SU-DHL-6 (cell line): ENCODE measurements around the gene KCNB1.

Experiments used
- H2AFZ ChIP-seq: fragments of 200-600 bp; sonication (generic); 2 replicates; pipeline ENCODE4 v1.6.1; 2014; ENCODE audit warnings: low read depth, mild to moderate bottlenecking, moderate library complexity, mixed read lengths, antibody characterized with exemption, low read length; ENCODE audit not compliant: severe bottlenecking
- H3F3A ChIP-seq: fragments of 200-600 bp; shearing (Covaris generic); 2 replicates; pipeline ENCODE4 v1.6.0; 2016; ENCODE audit warnings: antibody characterized with exemption, mild to moderate bottlenecking; ENCODE audit not compliant: insufficient read depth
- H3K27ac ChIP-seq: fragments of 200-600 bp; sonication (generic); 2 replicates; pipeline ENCODE4 v1.5.1; 2016; ENCODE audit warnings: low read depth, mild to moderate bottlenecking, low read length, moderate library complexity, mixed read lengths
- H3K27me3 ChIP-seq: fragments of 200-600 bp; sonication (generic), shearing (Covaris generic); 2 replicates; pipeline ENCODE4 v1.6.0; 2014; ENCODE audit warnings: mild to moderate bottlenecking, low read length
- H3K36me3 ChIP-seq: fragments of 200-600 bp; sonication (generic); 2 replicates; pipeline ENCODE4 v1.6.1; 2014; ENCODE audit warnings: mild to moderate bottlenecking, low read length, mixed read lengths
- H3K4me2 ChIP-seq: fragments of 300-600, 200-600 bp; shearing (Covaris generic), sonication (generic); 2 replicates; pipeline ENCODE4 v1.6.0; 2014; ENCODE audit warnings: low read length, low read depth, mild to moderate bottlenecking; ENCODE audit not compliant: poor library complexity, severe bottlenecking
- H3K4me3 ChIP-seq: fragments of 200-600 bp; sonication (generic); 2 replicates; pipeline ENCODE4 v1.5.1; 2014; ENCODE audit warnings: antibody characterized with exemption, low read length, mild to moderate bottlenecking, mixed read lengths; ENCODE audit not compliant: insufficient read depth, poor library complexity, severe bottlenecking
- H3K79me2 ChIP-seq: fragments of 200-600 bp; sonication (generic); 2 replicates; pipeline ENCODE4 v1.6.1; 2014; ENCODE audit warnings: mild to moderate bottlenecking, low read length, moderate library complexity; ENCODE audit not compliant: insufficient read depth
- H3K9ac ChIP-seq: fragments of 200-600 bp; sonication (generic); 2 replicates; pipeline ENCODE4 v1.7.0; 2014; ENCODE audit warnings: mild to moderate bottlenecking, low read length
- H3K9me2 ChIP-seq: fragments of 200-600 bp; sonication (generic); replicated peaks from 2 replicates; pipeline ENCODE4 v1.6.1; 2014; ENCODE audit warnings: low read length; ENCODE audit not compliant: insufficient read depth
- H3K9me3 ChIP-seq: fragments of 200-600 bp; sonication (generic); 2 replicates; pipeline ENCODE4 v1.6.1; 2014; ENCODE audit warnings: low read length, mixed read lengths; ENCODE audit not compliant: insufficient read depth
- H4K20me1 ChIP-seq: fragments of 200-600 bp; sonication (generic); 2 replicates; pipeline ENCODE4 v1.6.1; 2014; ENCODE audit warnings: low read depth, mild to moderate bottlenecking, antibody characterized with exemption, low read length, moderate library complexity, mixed read lengths
- EZH2phosphoT487 ChIP-seq: fragments of 200-600 bp; sonication (generic), shearing (Covaris generic); conservative IDR thresholded peaks from 2 replicates; pipeline ENCODE4 v1.6.1; 2018; ENCODE audit warnings: mild to moderate bottlenecking, antibody characterized with exemption, low read length, moderate library complexity, mixed read lengths
- TF ChIP-seq, protein P1 (sequence below): fragments of 200-600 bp; sonication (generic); IDR thresholded peaks from one replicate; pipeline ENCODE4 v1.5.1; 2017; ENCODE audit warnings: antibody characterized with exemption, mild to moderate bottlenecking, low read length, moderate library complexity; ENCODE audit not compliant: insufficient read depth, poor library complexity, severe bottlenecking

Gene KCNB1

GRCh38 chr20:49408509-49409104 lies 73.9 kb downstream of the KCNB1 start:
- H3K9me3 ChIP-seq: no peaks in the 10 kb centered on the region
- no peak overlapping the region for H3K9ac ChIP-seq

DNA sequence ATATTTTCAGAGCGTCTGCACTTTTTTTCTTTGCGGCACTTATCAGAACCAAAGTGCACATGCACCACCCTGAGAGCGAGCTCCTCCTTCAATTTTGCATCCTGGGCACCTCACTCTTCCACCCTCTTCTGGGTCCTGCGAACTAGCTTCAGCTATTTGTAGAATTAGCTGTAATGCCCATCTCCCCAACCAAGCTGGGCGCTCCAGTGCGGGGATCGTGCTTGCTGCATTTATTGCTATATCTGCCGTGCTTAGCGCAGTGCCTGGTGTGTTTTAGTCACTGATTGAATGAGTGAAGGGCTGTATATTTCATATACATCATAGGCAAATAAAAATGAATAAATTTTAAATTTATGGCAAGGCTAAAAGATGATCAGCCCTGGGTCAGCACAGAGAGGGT lies 75.8 kb downstream of the KCNB1 start:
- H3K9me3 ChIP-seq: no peaks in the 10 kb centered on the region
- no peak for TF ChIP-seq EZH2phosphoT487
- TF ChIP-seq, protein P1, sequence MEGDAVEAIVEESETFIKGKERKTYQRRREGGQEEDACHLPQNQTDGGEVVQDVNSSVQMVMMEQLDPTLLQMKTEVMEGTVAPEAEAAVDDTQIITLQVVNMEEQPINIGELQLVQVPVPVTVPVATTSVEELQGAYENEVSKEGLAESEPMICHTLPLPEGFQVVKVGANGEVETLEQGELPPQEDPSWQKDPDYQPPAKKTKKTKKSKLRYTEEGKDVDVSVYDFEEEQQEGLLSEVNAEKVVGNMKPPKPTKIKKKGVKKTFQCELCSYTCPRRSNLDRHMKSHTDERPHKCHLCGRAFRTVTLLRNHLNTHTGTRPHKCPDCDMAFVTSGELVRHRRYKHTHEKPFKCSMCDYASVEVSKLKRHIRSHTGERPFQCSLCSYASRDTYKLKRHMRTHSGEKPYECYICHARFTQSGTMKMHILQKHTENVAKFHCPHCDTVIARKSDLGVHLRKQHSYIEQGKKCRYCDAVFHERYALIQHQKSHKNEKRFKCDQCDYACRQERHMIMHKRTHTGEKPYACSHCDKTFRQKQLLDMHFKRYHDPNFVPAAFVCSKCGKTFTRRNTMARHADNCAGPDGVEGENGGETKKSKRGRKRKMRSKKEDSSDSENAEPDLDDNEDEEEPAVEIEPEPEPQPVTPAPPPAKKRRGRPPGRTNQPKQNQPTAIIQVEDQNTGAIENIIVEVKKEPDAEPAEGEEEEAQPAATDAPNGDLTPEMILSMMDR: no peak
- H3K4me3 ChIP-seq: no peak overlapping the region
- H3K9me2 ChIP-seq: no peaks in the 10 kb centered on the region
- no peaks in the 10 kb centered on the region for H3K79me2 ChIP-seq
- no peak overlapping the region for H2AFZ ChIP-seq
- no peak overlapping the region for H3K27ac ChIP-seq
- no peaks in the 10 kb centered on the region for H4K20me1 ChIP-seq
- H3K4me2 ChIP-seq: no peak overlapping the region
- H3F3A ChIP-seq: no peaks in the 10 kb centered on the region
- H3K9ac ChIP-seq: no peak overlapping the region
- no peaks in the 10 kb centered on the region for H3K27me3 ChIP-seq
- H3K36me3 ChIP-seq: no peaks in the 10 kb centered on the region

More at GRCh38 chr20:49408509-49409104, 73.9 kb downstream of the KCNB1 start:
- no peaks in the 10 kb centered on the region for H3K9me2 ChIP-seq
- TF ChIP-seq EZH2phosphoT487: no peak
- TF ChIP-seq, protein P1: no peak
- no peak overlapping the region for H2AFZ ChIP-seq
- no peaks in the 10 kb centered on the region for H4K20me1 ChIP-seq
- H3K27me3 ChIP-seq: no peaks in the 10 kb centered on the region
- H3K79me2 ChIP-seq: no peaks in the 10 kb centered on the region
- no peak overlapping the region for H3K4me2 ChIP-seq
- H3K4me3 ChIP-seq: no peak overlapping the region
- no peaks in the 10 kb centered on the region for H3K36me3 ChIP-seq
- H3K27ac ChIP-seq: no peak overlapping the region
- H3F3A ChIP-seq: no peaks in the 10 kb centered on the region

DNA sequence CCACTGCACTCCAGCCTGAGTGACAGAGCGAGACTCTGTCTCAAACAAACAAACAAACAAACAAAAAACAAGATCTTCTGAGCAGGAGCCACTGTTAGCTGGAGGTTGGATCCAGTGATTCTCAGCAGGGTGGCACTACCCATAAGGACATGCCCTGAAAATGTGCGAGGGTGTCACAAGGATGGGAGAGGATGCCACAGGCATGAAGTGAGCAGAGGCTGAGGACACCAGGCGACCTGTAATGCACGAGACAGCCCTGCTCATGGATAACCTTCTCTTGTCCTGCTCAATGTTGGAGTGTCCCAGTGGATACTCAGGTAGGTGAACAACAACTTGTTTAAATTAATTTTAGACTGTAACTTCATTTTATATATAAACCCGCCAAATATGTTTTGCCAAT lies 76.8 kb downstream of the KCNB1 start:
- Histone ChIP-seq H3K27me3 (no peaks in the 10 kb centered on the region), H3F3A (no peaks in the 10 kb centered on the region), H3K4me3 (no peak overlapping the region), H3K36me3 (no peaks in the 10 kb centered on the region), H4K20me1 (no peaks in the 10 kb centered on the region), H3K79me2 (no peaks in the 10 kb centered on the region), H3K4me2 (no peak overlapping the region), H2AFZ (no peak overlapping the region), H3K9me3 (no peaks in the 10 kb centered on the region), H3K9me2 (no peaks in the 10 kb centered on the region), H3K27ac (no peak overlapping the region), H3K9ac (no peak overlapping the region)
- TF ChIP-seq, protein P1: no peak
- TF ChIP-seq EZH2phosphoT487: no peak
